Inflammatory macrophage treated with lipopolysaccharide for 1 hour (primary cell): ENCODE results near the gene USP32.
"Not testable (repeated sequence)": the region's sequence is repeated elsewhere in the genome, so short reads cannot be mapped to it uniquely, and the experiment has no call there.

Source experiments
- DNase-seq, 2 donors: peaks; one replicate each; pipeline ENCODE4 v3.0.0-alpha.2; 2020 to 2022

USP32 gene, protein sequence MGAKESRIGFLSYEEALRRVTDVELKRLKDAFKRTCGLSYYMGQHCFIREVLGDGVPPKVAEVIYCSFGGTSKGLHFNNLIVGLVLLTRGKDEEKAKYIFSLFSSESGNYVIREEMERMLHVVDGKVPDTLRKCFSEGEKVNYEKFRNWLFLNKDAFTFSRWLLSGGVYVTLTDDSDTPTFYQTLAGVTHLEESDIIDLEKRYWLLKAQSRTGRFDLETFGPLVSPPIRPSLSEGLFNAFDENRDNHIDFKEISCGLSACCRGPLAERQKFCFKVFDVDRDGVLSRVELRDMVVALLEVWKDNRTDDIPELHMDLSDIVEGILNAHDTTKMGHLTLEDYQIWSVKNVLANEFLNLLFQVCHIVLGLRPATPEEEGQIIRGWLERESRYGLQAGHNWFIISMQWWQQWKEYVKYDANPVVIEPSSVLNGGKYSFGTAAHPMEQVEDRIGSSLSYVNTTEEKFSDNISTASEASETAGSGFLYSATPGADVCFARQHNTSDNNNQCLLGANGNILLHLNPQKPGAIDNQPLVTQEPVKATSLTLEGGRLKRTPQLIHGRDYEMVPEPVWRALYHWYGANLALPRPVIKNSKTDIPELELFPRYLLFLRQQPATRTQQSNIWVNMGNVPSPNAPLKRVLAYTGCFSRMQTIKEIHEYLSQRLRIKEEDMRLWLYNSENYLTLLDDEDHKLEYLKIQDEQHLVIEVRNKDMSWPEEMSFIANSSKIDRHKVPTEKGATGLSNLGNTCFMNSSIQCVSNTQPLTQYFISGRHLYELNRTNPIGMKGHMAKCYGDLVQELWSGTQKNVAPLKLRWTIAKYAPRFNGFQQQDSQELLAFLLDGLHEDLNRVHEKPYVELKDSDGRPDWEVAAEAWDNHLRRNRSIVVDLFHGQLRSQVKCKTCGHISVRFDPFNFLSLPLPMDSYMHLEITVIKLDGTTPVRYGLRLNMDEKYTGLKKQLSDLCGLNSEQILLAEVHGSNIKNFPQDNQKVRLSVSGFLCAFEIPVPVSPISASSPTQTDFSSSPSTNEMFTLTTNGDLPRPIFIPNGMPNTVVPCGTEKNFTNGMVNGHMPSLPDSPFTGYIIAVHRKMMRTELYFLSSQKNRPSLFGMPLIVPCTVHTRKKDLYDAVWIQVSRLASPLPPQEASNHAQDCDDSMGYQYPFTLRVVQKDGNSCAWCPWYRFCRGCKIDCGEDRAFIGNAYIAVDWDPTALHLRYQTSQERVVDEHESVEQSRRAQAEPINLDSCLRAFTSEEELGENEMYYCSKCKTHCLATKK (N-terminal part only)

DNA sequence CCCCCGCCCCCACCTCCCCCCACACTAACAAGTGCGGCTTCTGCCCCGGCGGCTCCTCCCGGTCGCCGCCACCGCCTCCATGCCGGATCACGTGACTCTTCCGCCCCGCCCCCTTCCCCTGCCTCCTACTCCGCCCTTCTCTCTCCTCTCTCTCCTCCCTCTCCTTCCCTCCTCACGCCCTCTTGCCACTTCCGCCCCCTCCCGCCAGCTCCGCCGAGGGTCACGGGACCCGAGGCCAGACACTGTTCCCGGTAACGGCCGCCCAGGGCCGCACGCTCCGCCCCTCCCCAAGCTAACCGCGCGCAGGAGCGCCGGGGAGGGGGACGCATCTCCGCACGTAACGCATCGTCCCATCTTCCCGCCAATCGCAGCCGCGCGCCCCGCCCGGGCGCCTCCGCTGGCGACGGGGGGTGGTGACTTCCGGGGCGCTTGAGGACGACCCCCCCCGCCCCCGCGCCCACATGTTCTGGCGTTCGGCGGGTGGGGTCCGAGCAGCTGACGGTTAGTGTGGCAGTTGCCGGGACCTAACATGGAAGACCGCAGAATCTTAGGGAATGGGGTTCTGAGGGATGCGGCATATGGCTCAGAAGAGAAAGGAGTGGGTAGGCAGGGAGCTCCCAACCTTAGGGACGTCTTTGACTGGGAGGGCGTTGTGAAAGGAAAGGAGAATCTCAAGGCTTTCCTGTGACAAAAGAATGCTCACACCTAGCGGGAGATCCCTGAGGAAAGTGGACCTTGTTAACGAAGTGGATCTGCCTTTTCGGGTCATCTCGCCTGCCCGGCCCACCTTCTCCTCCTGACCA lies at the start of gene USP32:
TSS of gene USP32 (minus strand) at position 92 of the 803 bp plus-strand sequence. CDS start 194 bp downstream, outside the sequence.
- DNase-seq, result peak; percentile 96 to 98

DNA sequence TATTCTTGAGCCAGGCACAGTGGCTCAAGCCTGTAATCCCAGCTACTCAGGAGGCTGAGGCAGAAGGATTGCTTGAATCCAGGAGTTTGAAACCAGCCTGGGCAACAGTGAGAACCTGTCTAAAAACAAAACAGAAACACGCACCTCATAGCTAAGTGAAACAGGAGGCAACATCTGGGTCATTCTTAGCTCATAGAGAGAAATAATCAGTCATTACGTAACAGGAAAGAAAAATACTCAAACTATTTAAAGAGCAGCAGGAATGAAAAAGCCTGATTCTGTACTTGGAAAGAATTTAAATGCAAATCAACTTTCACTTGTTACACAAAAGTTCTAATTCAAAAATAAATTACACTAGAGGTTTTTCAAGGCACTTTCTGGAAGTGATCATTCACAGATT lies 47.6 kb upstream of the USP32 start:
- peak; percentile 43 to 48 for DNase-seq

DNA sequence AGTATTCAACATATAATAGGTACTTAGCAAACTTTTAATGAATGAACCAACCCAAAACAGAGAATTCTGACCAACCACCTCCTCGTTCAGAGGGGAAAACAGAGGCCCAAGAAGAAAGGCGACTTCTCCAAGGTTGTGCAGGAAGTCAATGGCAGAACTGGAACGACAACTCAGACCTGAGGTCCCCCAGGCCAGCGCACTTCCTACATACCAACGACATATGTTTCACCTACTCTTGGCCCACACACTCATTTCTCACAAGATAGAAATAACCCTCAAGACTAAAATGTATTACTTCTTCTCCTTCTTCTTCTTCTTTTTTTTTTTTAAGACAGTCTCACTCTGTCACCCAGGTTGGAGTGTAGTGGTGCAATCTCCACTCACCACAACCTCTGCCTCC lies 44.7 kb upstream of the USP32 start:
- peak in 1 of 2 donors; percentile 37 for DNase-seq

DNA sequence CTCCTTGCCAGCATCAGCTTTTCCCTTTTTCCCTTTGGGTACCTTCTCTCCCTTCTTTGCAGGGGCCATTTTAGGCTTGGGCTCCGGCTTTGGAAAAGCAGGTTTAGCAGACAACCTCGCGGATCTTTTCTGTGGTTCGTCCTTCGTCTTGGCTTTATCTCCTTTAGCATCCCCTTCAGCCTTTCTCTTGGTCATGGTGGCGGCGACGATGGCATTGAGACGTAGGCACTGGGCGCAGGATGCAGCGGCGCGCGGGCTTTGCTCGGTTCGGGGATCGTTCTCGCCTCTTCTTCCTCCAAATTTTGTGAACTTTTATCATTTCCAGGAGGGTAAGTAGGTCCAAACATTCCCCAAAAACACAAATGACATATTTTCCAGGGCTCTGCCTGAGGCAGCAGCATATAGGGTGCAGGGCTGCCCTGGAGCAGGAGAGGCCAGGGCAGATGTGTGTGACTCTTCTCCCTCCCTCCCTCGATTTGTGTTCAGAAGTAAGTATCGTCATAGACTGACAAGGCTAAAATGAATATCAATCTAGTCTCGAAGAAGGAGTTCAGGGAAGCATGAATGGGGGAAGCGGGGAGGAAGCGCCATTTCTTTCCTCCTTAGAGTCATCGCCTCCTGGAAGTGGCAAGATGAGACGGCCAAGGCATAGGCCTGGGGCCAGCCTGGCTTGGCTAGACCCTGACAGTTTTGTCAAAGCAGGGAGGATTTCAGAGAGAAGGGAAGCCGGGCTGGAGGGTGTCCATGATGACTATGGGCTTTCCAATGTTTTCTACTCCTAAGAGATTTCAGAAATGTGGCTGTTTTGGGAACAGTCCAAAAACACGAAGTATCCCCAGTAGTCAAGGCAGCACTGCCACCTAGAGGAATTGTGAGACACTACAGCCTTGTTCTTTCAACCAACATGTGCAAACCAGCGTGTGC lies 43.6 kb upstream of the USP32 start:
- DNase-seq, result peak; percentile 76 to 95

DNA sequence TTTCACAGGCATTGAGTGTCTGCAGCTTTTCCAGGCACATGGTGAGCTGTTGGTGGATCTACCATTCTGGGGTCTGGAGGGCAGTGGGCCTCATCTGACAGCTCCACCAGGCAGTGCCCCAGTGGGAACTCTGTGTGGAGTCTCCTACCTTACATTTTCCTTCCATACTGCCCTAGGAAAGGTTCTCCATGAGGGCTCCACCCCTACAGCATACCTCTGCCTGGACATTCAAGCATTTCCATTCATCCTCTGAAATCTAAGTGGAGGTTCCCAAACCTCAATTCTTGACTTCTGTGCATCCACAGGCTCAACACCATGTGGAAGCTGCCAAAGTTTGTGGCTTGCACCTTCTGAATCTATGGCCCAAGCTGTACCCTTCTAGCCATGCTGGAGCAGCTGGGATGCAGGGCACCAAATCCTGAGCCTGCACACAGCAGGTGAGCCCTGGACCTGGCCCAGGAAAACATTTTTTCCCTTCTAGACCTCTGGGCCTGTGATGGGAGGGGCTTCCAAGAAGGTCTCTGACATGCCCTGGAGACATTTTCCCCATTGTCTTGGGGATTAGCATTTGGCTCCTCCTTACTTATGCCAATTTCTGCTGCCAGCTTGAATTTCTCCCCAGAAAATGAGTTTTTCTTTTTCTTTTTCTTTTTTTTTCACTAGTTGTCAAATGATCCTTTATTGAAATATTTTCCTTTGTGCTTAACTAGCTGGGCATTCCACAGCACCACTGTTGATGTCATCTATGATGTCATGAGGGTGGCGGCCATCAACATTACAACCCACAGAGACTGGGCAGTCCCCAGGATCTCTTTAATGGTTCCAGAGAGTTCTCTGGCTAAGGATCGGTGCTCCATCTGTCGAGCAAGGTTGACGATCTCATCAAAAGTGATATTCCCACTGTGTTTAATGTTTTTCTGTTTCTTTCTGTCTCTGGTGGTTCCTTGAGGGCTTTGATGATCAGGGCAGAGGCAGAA lies 41.4 kb upstream of the USP32 start:
- DNase-seq, result not testable (repeated sequence)

DNA sequence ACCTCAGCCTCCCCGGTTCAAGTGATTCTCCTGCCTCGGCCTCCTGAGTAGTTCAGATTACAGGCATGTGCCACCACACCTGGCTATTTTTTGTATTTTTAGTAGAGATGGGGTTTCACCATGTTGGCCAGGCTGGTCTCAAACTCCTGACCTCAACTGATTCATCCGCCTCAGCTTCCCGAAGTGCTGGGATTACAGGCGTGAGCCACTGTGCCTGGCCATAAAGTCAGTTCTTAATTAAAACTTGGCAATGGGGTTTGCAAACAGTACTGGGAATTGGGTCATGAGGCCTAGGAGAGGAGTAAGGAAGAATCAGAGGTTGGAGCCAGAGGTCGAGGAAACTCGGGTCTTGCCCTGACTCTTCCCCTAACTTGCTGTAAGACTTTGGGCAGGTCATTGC lies 38.6 kb upstream of the USP32 start:
- DNase-seq, result not testable (repeated sequence)

DNA sequence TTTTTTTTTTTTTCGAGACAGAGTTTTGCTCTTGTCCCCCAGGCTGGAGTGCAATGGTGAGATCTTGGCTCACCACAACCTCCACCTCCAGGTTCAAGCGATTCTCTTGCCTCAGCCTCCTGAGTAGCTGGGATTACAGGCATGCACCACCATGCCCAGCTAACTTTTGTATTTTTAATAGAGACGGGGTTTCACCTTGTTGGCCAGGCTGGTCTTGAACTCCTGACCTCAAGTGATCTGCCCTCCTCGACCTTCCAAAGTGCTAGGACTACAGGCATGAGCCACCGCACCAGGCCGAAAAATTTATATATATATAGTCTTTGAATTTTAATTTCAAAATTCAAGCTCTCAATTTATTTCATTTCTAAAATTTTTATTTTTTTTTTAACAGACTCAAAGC lies 36.6 kb upstream of the USP32 start:
- not testable (repeated sequence) for DNase-seq

DNA sequence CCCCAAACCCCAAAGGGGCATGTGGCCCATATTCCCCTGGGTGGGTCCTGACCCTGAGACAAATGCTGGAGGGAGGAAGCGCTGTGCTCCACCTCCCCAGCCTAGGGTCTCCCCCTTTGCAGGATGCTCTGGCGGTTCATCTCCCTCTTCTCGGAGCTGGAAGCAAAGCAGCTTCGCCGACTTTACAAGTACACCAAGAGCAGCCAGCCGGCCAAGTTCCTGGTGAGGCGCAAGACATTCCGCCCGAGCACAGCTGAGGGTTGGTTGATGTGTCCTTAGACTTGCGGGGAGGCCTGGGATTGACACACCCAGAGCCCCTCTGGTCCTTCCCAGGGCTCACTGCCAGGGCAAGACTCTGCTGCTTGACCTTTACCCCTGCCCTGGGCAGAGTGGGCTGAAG lies 34.7 kb upstream of the USP32 start:
- DNase-seq, result no peak

DNA sequence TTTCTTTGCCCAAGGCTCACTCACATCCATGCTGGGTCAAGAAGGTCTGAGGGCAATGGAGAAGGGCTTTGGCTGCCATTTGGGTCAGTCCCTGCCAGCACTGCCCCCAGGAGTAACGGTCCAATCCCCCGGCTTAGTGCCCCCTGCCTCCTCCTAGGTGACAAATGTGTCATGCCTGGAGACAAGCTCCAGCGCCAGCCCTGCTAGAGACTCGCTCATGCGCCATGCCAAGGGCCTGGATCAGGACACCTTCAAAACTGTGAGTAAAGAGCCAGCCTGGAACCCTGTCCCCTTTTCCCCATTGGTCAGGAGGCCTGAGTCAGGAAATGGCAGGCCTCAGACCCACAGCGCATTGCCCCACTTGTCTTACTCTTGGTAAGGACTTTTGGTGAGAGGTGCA lies 33.7 kb upstream of the USP32 start:
- no peak for DNase-seq

DNA sequence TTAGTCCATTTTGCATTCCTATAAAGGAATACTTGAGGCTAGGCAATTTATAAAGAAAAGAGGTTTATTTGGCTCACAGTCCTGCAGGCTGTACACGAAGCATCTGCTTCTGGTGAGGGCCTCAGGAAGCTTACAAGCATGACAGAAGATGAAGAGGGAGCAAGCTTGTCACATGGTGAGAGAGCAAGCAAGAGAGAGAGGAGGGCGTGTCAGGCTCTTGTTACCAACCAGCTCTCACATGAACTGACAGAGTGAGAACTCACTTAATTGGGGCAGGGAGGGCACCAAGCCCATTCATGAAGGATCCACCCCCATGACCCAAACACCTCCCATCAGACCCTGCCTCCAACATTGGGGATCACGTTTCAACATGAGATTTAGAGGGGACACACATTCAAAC lies 31.9 kb upstream of the USP32 start:
- no peak for DNase-seq

DNA sequence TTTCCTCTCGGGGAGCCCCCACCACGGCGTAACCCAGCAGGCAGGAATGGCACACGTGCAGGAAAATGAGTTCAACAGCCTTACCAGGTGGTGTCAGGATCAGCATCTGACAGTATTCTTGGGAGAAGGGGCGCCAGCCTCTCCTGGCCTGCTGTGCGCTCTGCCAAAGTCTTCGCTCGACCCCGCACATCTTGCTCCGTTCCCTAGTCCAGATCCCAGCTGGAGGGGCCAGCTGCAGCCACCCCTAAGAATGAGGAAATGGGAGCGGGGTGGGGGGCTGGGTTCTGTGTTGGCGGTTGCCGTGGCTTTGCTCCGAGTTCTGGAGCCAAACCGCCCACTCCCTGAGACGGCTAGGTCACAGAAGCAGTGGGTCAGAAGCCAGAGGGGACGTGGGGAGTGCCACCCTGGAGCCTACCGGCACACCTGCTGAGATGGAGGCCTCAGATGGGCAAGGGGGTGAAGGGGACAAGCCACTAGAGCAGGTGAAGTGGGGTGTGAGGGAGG lies 30.3 kb upstream of the USP32 start, which contains the start of gene CHCT1:
TSS of gene CHCT1 (plus strand) at position 328 of the 504 bp plus-strand sequence. CDS start at position 432, 104 bp downstream.
- DNase-seq, result peak; percentile 28 to 39

DNA sequence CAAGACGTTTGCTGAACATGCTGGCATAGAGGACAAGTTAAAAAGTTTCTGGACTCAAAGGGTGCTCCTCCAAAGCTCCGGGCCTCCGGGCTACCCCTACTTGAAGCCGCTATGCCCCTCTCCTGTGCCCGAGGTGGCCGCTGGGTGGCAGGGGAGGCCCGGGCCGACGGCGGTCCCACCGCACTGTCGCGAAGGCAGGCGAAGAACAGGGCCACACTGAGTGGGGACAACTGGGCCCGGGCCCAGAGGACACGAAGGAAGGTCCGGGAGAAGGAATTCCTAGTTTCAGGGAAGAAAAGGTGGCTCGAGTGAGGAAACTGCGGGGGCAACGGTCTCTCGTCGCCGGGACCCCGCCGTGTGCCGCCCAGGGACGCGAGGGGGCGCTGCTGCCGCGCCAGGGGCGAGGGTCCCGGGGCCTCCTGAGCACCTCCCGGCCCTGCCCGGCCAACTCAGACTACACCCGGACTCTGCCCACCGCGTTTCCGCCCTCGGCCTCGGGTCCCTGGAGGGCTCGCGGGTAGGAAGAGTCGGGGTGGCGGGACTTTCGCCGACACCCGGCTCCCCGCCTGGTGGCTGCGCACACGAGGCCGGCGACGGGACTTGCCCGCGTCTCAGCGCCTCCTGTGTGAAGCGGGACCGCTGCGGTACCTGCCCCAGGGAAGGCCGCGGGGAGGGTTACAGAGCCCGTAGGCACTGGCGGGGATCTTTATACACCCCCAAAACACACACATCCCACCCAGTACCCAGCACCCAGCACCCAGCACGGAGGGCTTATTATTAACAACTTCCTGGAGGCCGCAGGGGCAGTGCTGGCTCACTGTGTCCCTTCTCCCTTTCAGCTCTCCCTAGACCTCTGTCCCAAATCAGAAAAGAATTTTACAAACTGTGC lies 29.6 kb upstream of the USP32 start:
- DNase-seq, result peak; percentile 59 to 75

DNA sequence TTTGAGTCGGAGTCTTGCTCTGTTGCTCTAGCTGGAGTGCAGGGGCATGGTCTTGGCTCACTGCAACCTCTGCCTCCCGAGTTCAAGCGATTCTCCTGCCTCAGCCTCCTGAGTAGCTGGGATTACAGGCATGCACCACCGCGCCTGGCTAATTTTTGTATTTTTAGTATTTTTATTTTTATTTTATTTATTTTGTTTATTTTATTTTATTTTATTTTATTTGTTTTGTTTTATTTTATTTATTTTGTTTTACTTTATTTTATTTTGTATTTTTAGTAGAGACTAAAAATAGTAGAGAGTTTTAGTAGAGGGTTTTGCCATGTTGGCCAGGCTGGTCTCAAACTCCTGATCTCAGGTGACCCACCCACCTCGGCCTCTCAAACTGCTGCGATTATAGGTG lies 27.9 kb upstream of the USP32 start:
- not testable (repeated sequence) for DNase-seq

DNA sequence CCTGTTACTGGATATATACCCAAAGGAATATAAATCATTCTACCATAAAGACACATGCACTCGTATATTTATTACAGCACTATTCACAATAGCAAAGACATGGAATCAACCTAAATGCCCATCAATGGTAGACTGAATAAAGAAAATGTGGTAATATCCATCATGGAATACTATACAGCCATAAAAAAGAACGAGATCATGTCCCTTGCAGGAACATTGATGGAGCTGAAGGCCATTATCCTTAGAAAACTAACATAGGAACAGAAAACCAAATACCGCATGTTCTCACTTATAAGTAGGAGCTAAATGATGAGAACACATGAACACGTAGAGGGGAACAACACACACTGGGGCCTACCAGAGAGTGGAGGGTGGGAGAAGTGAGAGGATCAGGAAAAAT lies 27.1 kb upstream of the USP32 start:
- DNase-seq, result not testable (repeated sequence)

DNA sequence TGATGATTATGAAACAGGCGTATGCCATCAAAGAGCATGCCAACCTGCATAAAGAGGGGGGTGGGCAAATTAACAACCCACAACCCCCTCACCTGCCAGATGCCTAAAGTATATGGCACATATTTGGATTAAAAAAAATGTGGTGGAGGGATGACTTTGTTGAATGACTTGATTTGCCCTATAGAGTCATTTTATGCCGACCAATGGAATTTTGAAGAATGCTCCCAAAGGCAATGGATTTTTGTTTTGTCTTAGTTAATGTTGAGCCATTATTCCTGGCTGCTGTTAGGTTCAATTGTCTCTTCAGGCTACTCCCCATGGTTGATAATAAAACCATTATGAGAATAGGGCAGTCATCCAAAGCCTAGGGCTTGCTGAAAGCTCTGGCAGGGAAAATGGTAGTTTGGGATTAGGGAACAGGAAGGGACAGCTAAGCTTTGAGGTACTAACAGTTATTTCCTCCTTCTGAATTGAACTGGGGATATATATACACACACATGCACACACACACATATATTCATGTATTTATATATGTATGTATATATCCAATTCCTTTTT lies 24.5 kb upstream of the USP32 start:
- no peak for DNase-seq

DNA sequence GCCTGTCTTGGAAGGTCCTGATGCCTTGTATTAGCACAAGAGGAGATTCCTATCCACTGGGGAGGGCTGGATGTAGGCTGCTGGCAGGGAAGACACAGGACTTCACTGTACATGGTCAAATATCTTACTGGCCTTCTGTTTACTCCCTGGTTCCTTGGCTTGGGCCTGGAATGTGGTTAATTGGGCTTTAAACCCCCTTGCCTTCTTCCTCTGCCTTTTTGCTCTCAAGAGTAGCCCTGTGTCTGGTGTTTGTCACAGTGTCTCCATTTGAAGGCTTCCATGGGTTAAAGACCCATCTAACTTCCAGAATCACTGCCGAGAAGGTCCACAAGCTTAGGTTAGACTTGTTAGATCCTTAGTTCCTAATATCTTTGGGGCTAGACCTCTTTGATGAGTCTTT lies 23.2 kb upstream of the USP32 start:
- no peak for DNase-seq

DNA sequence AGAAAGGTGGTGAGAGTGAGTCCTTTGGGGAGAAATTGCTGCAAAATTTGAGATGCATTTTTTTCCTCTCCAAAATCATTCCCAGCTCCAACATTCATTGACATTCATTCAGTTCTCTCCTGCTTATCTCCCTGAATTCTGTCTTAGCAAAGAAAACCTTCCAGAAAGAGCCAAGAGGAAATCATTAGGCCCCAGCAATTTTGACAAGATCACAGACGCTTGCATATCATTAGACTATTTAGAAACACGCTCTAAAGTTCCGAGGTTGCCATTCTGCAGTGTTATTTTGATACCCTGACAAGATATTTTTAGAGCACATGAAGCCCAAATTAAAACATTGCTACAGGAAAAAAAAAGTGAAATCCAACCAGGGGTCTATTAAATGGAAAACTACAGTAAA lies 20.8 kb upstream of the USP32 start:
- no peak for DNase-seq

DNA sequence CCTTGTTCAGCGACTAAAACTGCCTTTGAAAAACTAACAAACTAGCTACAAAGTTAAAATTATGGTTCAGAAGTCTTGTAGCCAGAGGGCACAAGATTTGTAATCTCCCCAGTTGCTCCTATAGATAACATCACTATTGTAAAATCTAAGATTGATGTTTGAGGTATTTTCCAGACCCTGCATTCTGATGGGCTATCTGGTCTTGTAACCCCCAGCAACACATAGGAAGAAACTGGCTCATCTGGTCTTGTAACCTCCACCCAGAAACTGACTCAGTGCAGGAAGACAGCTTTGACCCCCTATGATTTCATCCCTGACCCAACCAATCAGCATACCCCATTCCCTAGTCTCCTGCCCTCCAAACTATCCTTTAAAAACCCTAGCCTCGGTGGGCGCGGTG lies 18.1 kb upstream of the USP32 start:
- no peak for DNase-seq
